GM12878 (cell line): Measurements from ENCODE around the gene TADA2A. TPM values are rescaled to one million over a fixed set of nuclear protein-coding genes. Genes with fewer than 3 reads are reported as not detected.
"Not testable (repeated sequence)": the region's sequence is repeated elsewhere in the genome, so short reads cannot be mapped to it uniquely, and the experiment has no call there.

Experiments
- ATAC-seq: fragments of 200-7000 bp; cut with Tn5 transposase; 3 replicates; pipeline ENCODE4 v1.9.1; 2020; ENCODE audit warnings: mild to moderate bottlenecking, moderate library complexity
- BruUV-seq: library from RNA; stranded (reverse); fragments of 400-500 nt; replicated peaks from 2 replicates; lab custom pipeline; 2021; lab: Mats Ljungman, UMichigan
- CTCF ChIA-PET: fragments of 300-600 bp; sonication (Branson Sonifier 250); formaldehyde crosslinking; extraction: SDS; loops from one replicate; lab custom pipeline; 2021; ENCODE audit warnings: inconsistent platforms; lab: Yijun Ruan, JAX
- POLR2A ChIA-PET: fragments of 350-600 bp; formaldehyde crosslinking; extraction: SDS; loops from one replicate; lab custom pipeline; 2021; ENCODE audit warnings: inconsistent platforms; lab: Charles Lee
- RAD21 ChIA-PET: fragments of 300-600 bp; sonication (Branson Sonifier 250); formaldehyde crosslinking; loops from one replicate; lab custom pipeline; 2023; ENCODE audit warnings: antibody characterized with exemption; ENCODE audit not compliant: unreplicated experiment; lab: Charles Lee
- SMC1A ChIA-PET: fragments of 300-600 bp; sonication (Branson Sonifier 250); formaldehyde crosslinking; loops from one replicate; lab custom pipeline; 2023; ENCODE audit not compliant: unreplicated experiment, uncharacterized antibody; lab: Charles Lee
- DNase-seq: peaks from one replicate; pipeline ENCODE4 v3.0.0-alpha.2; 2011; ENCODE audit warnings: low read depth, low spot score
- FAIRE-seq: peaks from 3 replicates; lab custom pipeline; 2011; peaks lifted over from hg19 to GRCh38; lab: Jason Lieb, UNC
- H2AFZ ChIP-seq: 2 replicates; pipeline ENCODE4 v1.6.0; 2011; ENCODE audit warnings: low read depth, low read length, control low read depth; ENCODE audit not compliant: control insufficient read depth
- H3K27ac ChIP-seq: 2 replicates; pipeline ENCODE4 v1.5.1; 2011; ENCODE audit warnings: control low read depth; ENCODE audit not compliant: control insufficient read depth, insufficient read depth
- H3K27me3 ChIP-seq, 2 experiments: replicated peaks in 1 of 2; 2 replicates each; pipeline versions ENCODE4 v1.6.0 to v1.6.1; 2011; ENCODE audit warnings: low read length in 1 of 2; ENCODE audit not compliant: control insufficient read depth in 2 of 2, insufficient read depth in 2 of 2
- H3K36me3 ChIP-seq, 2 experiments: 2 replicates each; pipeline ENCODE4 v1.5.1; 2011; ENCODE audit warnings: low read length in 1 of 2; ENCODE audit not compliant: control insufficient read depth in 2 of 2, insufficient read depth in 2 of 2
- H3K4me1 ChIP-seq: 2 replicates; pipeline ENCODE4 v1.6.1; 2011; ENCODE audit warnings: mild to moderate bottlenecking, low read length, moderate library complexity, mixed read lengths; ENCODE audit not compliant: control insufficient read depth, insufficient read depth
- H3K4me2 ChIP-seq: 2 replicates; pipeline ENCODE4 v1.6.0; 2011; ENCODE audit warnings: control low read depth; ENCODE audit not compliant: control insufficient read depth, insufficient read depth
- H3K4me3 ChIP-seq: fragments of 200-600 bp; sonication (generic); 2 replicates; pipeline ENCODE4 v1.5.1; 2016
- H3K79me2 ChIP-seq: 2 replicates; pipeline ENCODE4 v1.6.0; 2011; ENCODE audit warnings: low read length; ENCODE audit not compliant: control insufficient read depth, insufficient read depth
- H3K9ac ChIP-seq: 2 replicates; pipeline ENCODE4 v1.8.0; 2011; ENCODE audit warnings: low read length, control low read depth, mixed read lengths; ENCODE audit not compliant: control insufficient read depth, insufficient read depth
- H3K9me3 ChIP-seq: replicated peaks from 3 replicates; pipeline ENCODE4 v1.5.1; 2011; ENCODE audit warnings: mild to moderate bottlenecking, low read length; ENCODE audit not compliant: control insufficient read depth, insufficient read depth
- H4K20me1 ChIP-seq: 2 replicates; pipeline ENCODE4 v1.6.0; 2011; ENCODE audit not compliant: control insufficient read depth, insufficient read depth
- BACH1 ChIP-seq: fragments of 450-650 bp; IDR thresholded peaks from 2 replicates; pipeline ENCODE4 v1.6.1; 2017; ENCODE audit warnings: mild to moderate bottlenecking, borderline replicate concordance
- CBX3 ChIP-seq: fragments of 200-600 bp; sonication (generic); IDR thresholded peaks from 2 replicates; pipeline ENCODE4 v1.6.1; 2016; ENCODE audit warnings: low read depth, borderline replicate concordance
- HSF1 ChIP-seq: fragments of 150-350 bp; IDR thresholded peaks from 2 replicates; pipeline ENCODE4 v1.6.1; 2014; ENCODE audit warnings: mild to moderate bottlenecking, low read depth, low read length
- JUNB ChIP-seq: IDR thresholded peaks from 2 replicates; pipeline ENCODE4 v1.6.1; 2016; ENCODE audit warnings: antibody characterized with exemption, mild to moderate bottlenecking
- MLLT1 ChIP-seq: fragments of 450-650 bp; IDR thresholded peaks from 2 replicates; pipeline ENCODE4 v1.6.1; 2016; ENCODE audit warnings: mild to moderate bottlenecking
- NR2C2 ChIP-seq: IDR thresholded peaks from 2 replicates; pipeline ENCODE4 v1.6.1; 2011; ENCODE audit warnings: borderline replicate concordance, low read depth; ENCODE audit not compliant: control insufficient read depth, insufficient read length
- SMAD5 ChIP-seq: IDR thresholded peaks from 2 replicates; pipeline ENCODE4 v1.6.1; 2016; ENCODE audit warnings: antibody characterized with exemption, low read depth
- SMC3 ChIP-seq: IDR thresholded peaks from 2 replicates; pipeline ENCODE4 v1.6.1; 2011; ENCODE audit warnings: low read length, improper control_type of control experiment, borderline replicate concordance
- ZBTB11 ChIP-seq: fragments of 450-650 bp; formaldehyde crosslinking; IDR thresholded peaks from 2 replicates; pipeline ENCODE4 v1.5.0; 2022; ENCODE audit warnings: mild to moderate bottlenecking, missing genetic modification characterization
- WGBS: methylation state at CpG from one replicate; pipeline ENCODE4 v1.1.6; 2016; ENCODE audit warnings: low lambda C conversion rate; ENCODE audit not compliant: insufficient replicate concordance, insufficient coverage; ENCODE audit errors: missing lambda C conversion rate; 5-methylcytosine and 5-hydroxymethylcytosine counted together
- in situ Hi-C: fragments of 300-500 bp; cut with MboI; formaldehyde crosslinking; loops from 9 replicates; pipeline ENCODE4 v1.14.3; 2018; ENCODE audit warnings: mixed read lengths
- intact Hi-C: fragments of 100-400 bp; cut with micrococcal nuclease; formaldehyde crosslinking; loops from one replicate; pipeline ENCODE4 v1.14.2; 2022; ENCODE audit not compliant: unreplicated experiment
- polyA plus RNA-seq, 11 experiments: library from polyadenylated mRNA; depleted of rRNA in 4 of 11; unstranded in 6 of 11; stranded (reverse) in 5 of 11; fragments of >200 nt; fragmentation: Nextera tagmentation in 4 of 11; fragmentation: Illumina TruSeq in 1 of 11; extraction: Ambion mirVana in 4 of 11; extraction: Trizol in 1 of 11; gene quantifications; 1 replicate in 1 of 11; 2 replicates in 10 of 11; pipeline versions ENCODE4 v1.2.1 to v1.2.3, GENCODE V29; 2011 to 2016; ENCODE audit warnings: inconsistent platforms in 2 of 11, missing spikeins in 2 of 11, low read depth in 1 of 11
- total RNA-seq, 4 experiments: library from RNA; depleted of rRNA in 3 of 4; stranded (reverse); fragments of >200 nt in 3 of 4; fragmentation: Illumina TruSeq in 1 of 4; extraction: Trizol in 1 of 4; gene quantifications; 2 replicates each; pipeline versions ENCODE4 v1.2.1 to v1.2.3, GENCODE V29; 2013 to 2021

The TADA2A gene
- total and polyA plus RNA-seq, 10 of the 15 experiments (the other 5 are each of a cell fraction or from before 2014, with no cell fraction given), result 19.6 to 43.8 (median 34.1) TPM

GRCh38 chr17:37408145-37408479 lies 1.4 kb downstream of the TADA2A start:
- ATAC-seq, H2AFZ ChIP-seq, H4K20me1 ChIP-seq, FAIRE-seq, in situ Hi-C loops, H3K27me3 ChIP-seq, DNase-seq, H3K9me3 ChIP-seq, H3K36me3 ChIP-seq, H3K9ac ChIP-seq, BruUV-seq: not testable (repeated sequence)
- ChIA-PET POLR2A (interaction anchor here (0.9 to 2.5 kb wide), 4 partner anchors 16 to 807 kb away, joined by 3 to 8 read pairs (median 3); partner anchors contain the start of gene MRM1), RAD21 (interaction anchor here (1.3 kb wide), 1 partner anchor 80 kb away, joined by 4 read pairs; no protein-coding TSS in a partner anchor), CTCF (interaction anchor here (0.8 to 1.5 kb wide), 5 partner anchors 13 to 201 kb away, joined by 3 to 6 read pairs (median 3); partner anchors contain the start of genes C17orf78 and SYNRG), SMC1A (interaction anchor here (0.7 to 1.7 kb wide), 7 partner anchors 20 to 69 kb away, joined by 3 to 6 read pairs (median 3); no protein-coding TSS in a partner anchor)
- intact Hi-C loops, result loop anchor here (5.0 kb wide), 2 partner anchors 51 to 84 kb away; no protein-coding TSS in a partner anchor
- Histone ChIP-seq H3K4me3 (peak overlapping the region; percentile 88; the same call in 1 of the 2 replicates), H3K4me1 (peaks cover 18% of the 10 kb centered on the region), H3K4me2 (peak overlapping the region; percentile 40), H3K27ac (peak overlapping the region; percentile 95; the same call in 1 of the 2 replicates), H3K79me2 (peaks cover 39% of the 10 kb centered on the region)
- 76% methylated on average over 13 of the region's 13 CpGs for WGBS
- TF ChIP-seq MLLT1, result 0 out of 2 replicates have a peak, but pooled peaks have one; percentile 13

GRCh38 chr17:37410357-37410756 lies 3.7 kb downstream of the TADA2A start:
- intact Hi-C loops, result no loop called here
- POLR2A ChIA-PET, result interaction anchor here (0.5 to 1.4 kb wide), 4 partner anchors 10 to 199 kb away, joined by 3 to 4 read pairs (median 4); partner anchors contain the start of gene SYNRG
- in situ Hi-C loops, result no loop called here
- H3K9ac ChIP-seq, result no peak overlapping the region
- no peaks in the 10 kb centered on the region for H3K27me3 ChIP-seq
- peaks cover 33% of the 10 kb centered on the region for H3K79me2 ChIP-seq
- WGBS, result 95% methylated on average over 3 of the region's 3 CpGs
- H3K4me1 ChIP-seq, result peaks cover 4% of the 10 kb centered on the region
- SMC1A ChIA-PET, result interaction anchor here (0.8 to 1.1 kb wide), 4 partner anchors 10 to 34 kb away, joined by 3 read pairs; no protein-coding TSS in a partner anchor
- no peak for FAIRE-seq
- H3K9me3 ChIP-seq, result no peaks in the 10 kb centered on the region
- no peak for ATAC-seq
- H4K20me1 ChIP-seq, result no peaks in the 10 kb centered on the region
- H3K27ac ChIP-seq, result no peak overlapping the region
- H3K4me2 ChIP-seq, result no peak overlapping the region
- no TSS peak for BruUV-seq
- H2AFZ ChIP-seq, result no peak overlapping the region
- peaks cover 0 to 10% of the 10 kb centered on the region in 2 experiments; a peak in 2 of 4 replicates for H3K36me3 ChIP-seq
- RAD21 ChIA-PET, result no interaction called here
- DNase-seq, result no peak
- no peak overlapping the region for H3K4me3 ChIP-seq
- CTCF ChIA-PET, result interaction anchor here (0.9 kb wide), 1 partner anchor 13 kb away, joined by 4 read pairs; no protein-coding TSS in a partner anchor
- no peak for TF ChIP-seq SMAD5
- no peak for TF ChIP-seq SMC3
- no peak for TF ChIP-seq JUNB
- no peak for TF ChIP-seq BACH1
- no peak for TF ChIP-seq CBX3
- no peak for TF ChIP-seq NR2C2
- TF ChIP-seq ZBTB11 (CRISPR knock-in tag), result no peak
- no peak for TF ChIP-seq HSF1
